Fibroblast of villous mesenchyme (primary cell): ENCODE data around the gene RASAL2. TPM values are rescaled to one million over a fixed set of nuclear protein-coding genes. Genes with fewer than 3 reads are reported as not detected.

Source experiments
- DNase-seq: peaks from one replicate; pipeline ENCODE4 v3.0.0-alpha.2; 2010; ENCODE audit warnings: low read depth
- H3K4me3 ChIP-seq: 2 replicates; pipeline ENCODE4 v1.5.1; 2011; ENCODE audit warnings: low read depth, mild to moderate bottlenecking, low read length
- total RNA-seq: library from RNA; depleted of rRNA; stranded (reverse); fragments of >200 nt; gene quantifications from 2 replicates; pipeline ENCODE4 v1.2.3, GENCODE V29; 2012
- TF ChIP-seq, protein P1 (sequence below): IDR thresholded peaks from 2 replicates; pipeline ENCODE4 v1.5.1; 2012; ENCODE audit warnings: low read depth, mild to moderate bottlenecking, low read length; ENCODE audit not compliant: insufficient read depth

RASAL2 gene
- total RNA-seq, 1 donor: 40.6 TPM

GRCh38 chr1:178484698-178485225, 390.9 kb downstream of the RASAL2 start:
- H3K4me3 ChIP-seq: no peak overlapping the region
- TF ChIP-seq, protein P1, sequence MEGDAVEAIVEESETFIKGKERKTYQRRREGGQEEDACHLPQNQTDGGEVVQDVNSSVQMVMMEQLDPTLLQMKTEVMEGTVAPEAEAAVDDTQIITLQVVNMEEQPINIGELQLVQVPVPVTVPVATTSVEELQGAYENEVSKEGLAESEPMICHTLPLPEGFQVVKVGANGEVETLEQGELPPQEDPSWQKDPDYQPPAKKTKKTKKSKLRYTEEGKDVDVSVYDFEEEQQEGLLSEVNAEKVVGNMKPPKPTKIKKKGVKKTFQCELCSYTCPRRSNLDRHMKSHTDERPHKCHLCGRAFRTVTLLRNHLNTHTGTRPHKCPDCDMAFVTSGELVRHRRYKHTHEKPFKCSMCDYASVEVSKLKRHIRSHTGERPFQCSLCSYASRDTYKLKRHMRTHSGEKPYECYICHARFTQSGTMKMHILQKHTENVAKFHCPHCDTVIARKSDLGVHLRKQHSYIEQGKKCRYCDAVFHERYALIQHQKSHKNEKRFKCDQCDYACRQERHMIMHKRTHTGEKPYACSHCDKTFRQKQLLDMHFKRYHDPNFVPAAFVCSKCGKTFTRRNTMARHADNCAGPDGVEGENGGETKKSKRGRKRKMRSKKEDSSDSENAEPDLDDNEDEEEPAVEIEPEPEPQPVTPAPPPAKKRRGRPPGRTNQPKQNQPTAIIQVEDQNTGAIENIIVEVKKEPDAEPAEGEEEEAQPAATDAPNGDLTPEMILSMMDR: no peak
- DNase-seq: no peak

GRCh38 chr1:178485541-178485981, 391.7 kb downstream of the RASAL2 start:
- no peak for DNase-seq
- TF ChIP-seq, protein P1: no peak
- no peak overlapping the region for H3K4me3 ChIP-seq

- TF ChIP-seq, protein P1: no peak
- no peak overlapping the region for H3K4me3 ChIP-seq
- no peak for DNase-seq
These were observed 392.5 kb downstream of the RASAL2 start for GRCh38 chr1:178486100-178487069.

- TF ChIP-seq, protein P1: no peak
- H3K4me3 ChIP-seq: no peak overlapping the region
- no peak for DNase-seq
These were observed 393.2 kb downstream of the RASAL2 start for GRCh38 chr1:178487070-178487615.

DNA sequence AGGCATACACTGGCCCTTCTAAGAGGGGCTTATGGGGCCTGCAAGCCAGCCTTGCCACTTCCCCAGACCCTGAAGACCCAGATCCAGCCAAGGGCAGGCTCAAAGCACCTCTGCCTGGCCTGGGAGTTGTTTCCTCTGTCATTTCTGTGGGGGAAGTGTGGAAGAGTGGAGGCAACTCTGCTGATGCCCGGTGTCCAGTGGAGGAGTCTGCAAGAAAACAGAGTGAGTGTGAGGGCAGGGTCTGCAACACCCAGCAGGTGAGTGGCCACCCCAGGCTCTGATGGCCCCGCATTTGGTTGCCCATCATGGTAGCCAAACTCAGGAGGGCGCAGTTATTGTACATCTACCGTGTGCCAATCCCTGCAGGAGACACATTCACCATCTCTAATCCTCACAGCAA, 394.5 kb downstream of the RASAL2 start:
- TF ChIP-seq, protein P1: no peak
- no peak for DNase-seq
- no peak overlapping the region for H3K4me3 ChIP-seq

DNA sequence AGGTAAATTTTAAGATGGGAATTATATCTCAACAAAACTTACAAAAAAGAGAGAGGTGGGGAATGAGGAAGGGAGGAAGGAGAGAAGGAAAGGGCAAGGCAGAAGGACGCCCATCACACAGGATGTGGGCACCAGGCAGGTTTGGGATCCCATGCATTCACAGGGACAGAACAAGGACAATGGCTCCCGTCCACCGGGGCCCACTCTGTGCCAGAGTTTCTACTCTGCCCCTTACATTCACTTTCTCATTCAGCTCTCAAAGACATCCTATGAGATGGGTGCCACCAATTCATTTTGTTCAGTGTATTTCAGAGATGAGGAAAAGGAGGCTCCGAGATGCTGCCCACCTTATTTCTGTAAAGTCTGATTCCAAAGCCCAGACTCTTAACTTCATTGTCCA, 395.5 kb downstream of the RASAL2 start:
- TF ChIP-seq, protein P1: no peak
- no peak for DNase-seq
- H3K4me3 ChIP-seq: no peak overlapping the region
